ENCODE results near the gene F2RL1. TPM values are rescaled to one million over a fixed set of nuclear protein-coding genes. Genes with fewer than 3 reads are reported as not detected.

Gene F2RL1
- total and polyA plus RNA-seq, 2 of the 8 experiments (the other 6 are each of a cell fraction or from before 2014, with no cell fraction given), result 23.2 to 26.6 TPM

DNA sequence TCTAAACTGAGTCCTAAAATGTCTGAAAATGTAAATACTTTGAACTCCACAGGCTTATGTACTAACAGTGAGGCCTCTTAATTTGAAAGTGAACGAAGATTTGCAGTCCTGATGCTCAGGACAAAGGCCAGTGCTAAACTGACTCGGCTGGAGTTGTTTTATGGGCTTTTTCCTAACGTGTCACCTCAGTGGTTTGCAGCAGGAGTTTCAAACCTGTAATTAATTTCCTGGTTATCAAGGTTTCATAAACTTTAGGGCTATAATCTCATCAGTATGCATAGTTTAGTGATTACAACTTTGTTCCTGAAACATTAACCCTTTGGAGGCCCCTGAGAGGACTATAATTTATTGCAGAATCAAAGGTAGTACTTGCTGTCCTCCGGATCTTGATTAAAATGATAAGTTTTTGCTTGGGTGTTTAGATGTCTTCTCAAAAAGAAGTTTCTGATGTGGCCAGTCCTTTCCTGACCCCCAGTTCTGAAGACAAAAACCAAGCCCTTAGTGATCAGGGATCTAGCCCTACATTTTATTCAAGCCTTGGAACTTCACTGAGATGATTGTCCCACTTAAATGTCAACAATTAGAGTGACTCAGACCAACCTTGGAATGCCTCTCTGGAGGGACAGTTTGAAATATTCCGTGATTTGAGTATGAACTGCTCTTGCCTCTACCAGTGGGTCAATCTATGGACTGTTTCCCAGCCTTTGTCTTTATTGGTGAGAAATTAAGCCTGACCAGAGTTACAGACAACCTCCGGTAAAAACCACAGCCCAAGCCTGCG lies 19.8 kb downstream of the F2RL1 start (continued):
- TF ChIP-seq RNF2 (IDR thresholded peaks at IDR 0.05; ENCODE audit: borderline replicate concordance, low read depth, low read length, missing control alignments, poor library complexity, severe bottlenecking), result no peak
- TF ChIP-seq SAP30 (IDR thresholded peaks at IDR 0.05; ENCODE audit: insufficient read depth, insufficient replicate concordance, low read length), result no peak
- no peak for TF ChIP-seq CHD2 (IDR thresholded peaks at IDR 0.05; ENCODE audit: low read length)
- TF ChIP-seq CTBP2 (IDR thresholded peaks at IDR 0.05; ENCODE audit: borderline replicate concordance, insufficient read depth, insufficient read length, low read length), result no peak
- no peak for TF ChIP-seq GABPA (IDR thresholded peaks at IDR 0.05; ENCODE audit: borderline replicate concordance, insufficient read depth, low read length)
- no peak for TF ChIP-seq JUN (IDR thresholded peaks at IDR 0.05; ENCODE audit: low read depth, low read length)
- no peak for TF ChIP-seq POLR2AphosphoS5 (IDR thresholded peaks at IDR 0.05; ENCODE audit: low read depth, low read length)
- TF ChIP-seq EZH2 (IDR thresholded peaks at IDR 0.05; ENCODE audit: low read depth, low read length, severe bottlenecking), result no peak
